ENCODE measurements around the gene UVRAG. TPM values are rescaled to one million over a fixed set of nuclear protein-coding genes. Genes with fewer than 3 reads are reported as not detected.

Gene UVRAG
- total and polyA plus RNA-seq, 2 of the 4 experiments (the other 2 are of a cell fraction): 5.6 to 10.9 TPM

DNA sequence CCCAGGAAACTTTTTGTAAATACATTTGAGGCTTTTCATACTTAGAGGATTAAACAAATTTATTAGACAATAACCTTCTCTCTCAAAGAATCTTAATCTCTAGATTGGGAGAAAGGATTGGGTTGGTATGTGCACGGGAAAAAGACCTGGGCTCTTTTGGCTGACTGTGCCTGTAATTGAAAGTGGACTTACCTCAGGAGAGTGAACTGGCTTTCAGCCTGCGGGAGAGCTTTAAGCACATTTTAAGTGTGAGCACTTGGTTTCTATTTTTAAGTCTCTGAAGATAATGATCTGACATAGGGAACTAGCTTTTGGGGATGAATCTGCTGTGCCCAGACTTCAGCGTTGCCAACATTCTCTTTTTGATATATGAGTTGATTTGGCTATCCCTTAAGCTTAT, 35.8 kb downstream of the UVRAG start:
- no peaks in the 10 kb centered on the region; the same call in 1 of the 2 replicates for H4K20me1 ChIP-seq (ENCODE audit: insufficient read depth, low read length)
- intact Hi-C loops (cut with micrococcal nuclease) (no loop called here), in situ Hi-C loops (cut with MboI; ENCODE audit: low sequenced_read_pairs) (no loop called here), dilution Hi-C loops (cut with HindIII; ENCODE audit: low sequenced_read_pairs, unreplicated experiment) (no loop called here)
- DNase-seq (no peak), ATAC-seq (ENCODE audit: low read depth) (no peak)
- TF ChIP-seq POLR2A (IDR thresholded peaks at IDR 0.05; ENCODE audit: low read depth, low read length): no peak
- no peak for TF ChIP-seq NFE2L2 (IDR thresholded peaks at IDR 0.05; ENCODE audit: low read depth, low read length)
- no peak for TF ChIP-seq MXI1 (IDR thresholded peaks at IDR 0.05; ENCODE audit: borderline replicate concordance, low read depth, low read length)
- TF ChIP-seq CHD1 (IDR thresholded peaks at IDR 0.05; ENCODE audit: low read depth, low read length): no peak
- TF ChIP-seq RFX5 (IDR thresholded peaks at IDR 0.05; ENCODE audit: low read depth, low read length): no peak
- TF ChIP-seq RAD21 (IDR thresholded peaks at IDR 0.05; ENCODE audit: low read length): no peak
- TF ChIP-seq CEBPB (IDR thresholded peaks at IDR 0.05; ENCODE audit: low read depth, low read length): no peak
- ChIA-PET POLR2A (ENCODE audit: unreplicated experiment) (no interaction called here), CTCF (interaction anchor here (0.9 kb wide), 1 partner anchor 11 kb away, joined by 3 read pairs; no protein-coding TSS in a partner anchor)
- H3K27ac ChIP-seq (ENCODE audit: insufficient read depth, low read length): no peak overlapping the region
- no peak overlapping the region for H3K9ac ChIP-seq (ENCODE audit: low read depth, low read length)
- no peaks in the 10 kb centered on the region for H3K27me3 ChIP-seq (ENCODE audit: control insufficient read depth, insufficient read depth, low read length)
- no peaks in the 10 kb centered on the region for H3K4me1 ChIP-seq (ENCODE audit: control insufficient read depth, insufficient read depth, low read length)
- H3K4me3 ChIP-seq (ENCODE audit: insufficient read depth, low read depth, low read length): no peak overlapping the region
- H2BK15ac ChIP-seq (ENCODE audit: low read depth, low read length): no peak overlapping the region
- no peak overlapping the region for H2BK20ac ChIP-seq (ENCODE audit: low read depth, low read length)
- H2AFZ ChIP-seq (replicated peaks; ENCODE audit: low read length, poor library complexity): no peak overlapping the region
- no peaks in the 10 kb centered on the region for H3K9me3 ChIP-seq (ENCODE audit: control insufficient read depth, insufficient read depth, low read length)
- no peak overlapping the region for H2AK9ac ChIP-seq (replicated peaks; ENCODE audit: low read depth, low read length, poor library complexity)
- no peak overlapping the region for H2AK5ac ChIP-seq (ENCODE audit: low read depth, low read length)
- H4K5ac ChIP-seq (ENCODE audit: low read depth, low read length): no peak overlapping the region
- 88% methylated on average over 1 of the region's 3 CpGs; no CpG with 5 or more reads in 1 of the 2 experiments for WGBS, 2 experiments (ENCODE audit: extremely low coverage in 2 of 2, insufficient read length in 1 of 2)
- H3K79me1 ChIP-seq (ENCODE audit: low read depth in 1 of 2, low read length in 2 of 2): peaks cover 21 to 23% of the 10 kb centered on the region in 2 experiments
- no peak overlapping the region for H3K4me2 ChIP-seq (ENCODE audit: low read depth, low read length)
- no peak overlapping the region for H3K4ac ChIP-seq (ENCODE audit: low read depth, low read length)
- H4K91ac ChIP-seq (ENCODE audit: insufficient read depth, low read depth, low read length): no peak overlapping the region
- H2BK5ac ChIP-seq (ENCODE audit: low read depth, low read length, poor library complexity, severe bottlenecking): no peak overlapping the region
- no peaks in the 10 kb centered on the region for H3K9me1 ChIP-seq (ENCODE audit: insufficient read depth, low read length)
- no peak overlapping the region for H4K8ac ChIP-seq (ENCODE audit: low read depth in 2 of 2, low read length in 2 of 2)
- H3K18ac ChIP-seq (ENCODE audit: low read depth, low read length): no peak overlapping the region
- no peaks in the 10 kb centered on the region for H3K36me3 ChIP-seq (ENCODE audit: control insufficient read depth, insufficient read depth, low read length)
- H3K56ac ChIP-seq (ENCODE audit: extremely low read depth, insufficient read depth, low read length): no peak overlapping the region
- H3K14ac ChIP-seq (replicated peaks; ENCODE audit: low read depth, low read length): no peak overlapping the region
- no peak overlapping the region for H3K23ac ChIP-seq (ENCODE audit: low read depth, low read length)
- BruUV-seq (replicated peaks): no TSS peak
- no peak overlapping the region for H2BK120ac ChIP-seq (ENCODE audit: low read depth, low read length)

Data from IMR-90 (cell line).